Heart left ventricle (tissue), 16 donors: ENCODE measurements around the gene OTUD6A. TPM values are rescaled to one million over a fixed set of nuclear protein-coding genes. Genes with fewer than 3 reads are reported as not detected.

Source experiments
- ATAC-seq, 4 donors: fragments of 200-7000 bp; cut with Tn5 transposase; one replicate each; pipeline ENCODE4 v1.9.1; 2020 to 2022; ENCODE audit warnings: moderate library complexity in 4 of 4, mild to moderate bottlenecking in 3 of 4, moderate number of reproducible peaks in 1 of 4
- DNase-seq, 5 donors: peaks; one replicate each; pipeline ENCODE4 v3.0.0-alpha.2; 2020
- H3K27ac ChIP-seq, 12 donors: fragments of 200-600 bp; sonication (generic) in 4 of 12; one replicate each; pipeline versions ENCODE4 v1.5.0 to v1.8.0; 2016 to 2022; ENCODE audit warnings: mild to moderate bottlenecking in 2 of 12
- H3K27me3 ChIP-seq, 9 donors: fragments of 200-600 bp; sonication (generic) in 2 of 9; one replicate each; pipeline versions ENCODE4 v1.5.1 to v1.8.0; 2016 to 2022; ENCODE audit warnings: mild to moderate bottlenecking in 3 of 9
- H3K36me3 ChIP-seq, 9 donors: fragments of 200-600 bp; sonication (generic) in 2 of 9; one replicate each; pipeline versions ENCODE4 v1.5.0 to v1.8.0; 2018 to 2022; ENCODE audit warnings: mild to moderate bottlenecking in 2 of 9
- H3K4me1 ChIP-seq, 12 donors: fragments of 200-600 bp; sonication (generic) in 4 of 12; one replicate each; pipeline versions ENCODE4 v1.5.0 to v1.8.0; 2016 to 2022; ENCODE audit warnings: mild to moderate bottlenecking in 3 of 12
- H3K4me3 ChIP-seq, 12 donors: fragments of 200-600 bp; sonication (generic) in 4 of 12; one replicate each; pipeline versions ENCODE4 v1.5.0 to v1.8.0; 2017 to 2022; ENCODE audit warnings: mild to moderate bottlenecking in 9 of 12, moderate library complexity in 4 of 12
- H3K9me3 ChIP-seq, 12 donors: fragments of 200-600 bp; sonication (generic) in 4 of 12; one replicate each; pipeline versions ENCODE4 v1.5.0 to v1.8.0; 2016 to 2022; ENCODE audit warnings: mild to moderate bottlenecking in 1 of 12
- POLR2A ChIP-seq, 2 donors: fragments of 450-650 bp; IDR thresholded peaks; one replicate each; pipeline ENCODE4 v1.6.1; 2017; ENCODE audit warnings: antibody characterized with exemption in 2 of 2, mild to moderate bottlenecking in 2 of 2, moderate library complexity in 2 of 2
- WGBS, 4 donors: extraction: QIAGEN DNeasy Blood & Tissue Kit in 2 of 4; methylation state at CpG; one replicate each; pipeline versions ENCODE4 v1.1.5 to v1.1.7; 2013 to 2018; 5-methylcytosine and 5-hydroxymethylcytosine counted together
- intact Hi-C, 10 donors: fragments of 100-400 bp; cut with DNase I; formaldehyde crosslinking; loops; one replicate each; pipeline versions ENCODE4 v1.11.1 to v1.14.2; 2022
- polyA plus RNA-seq, 2 donors: library from polyadenylated mRNA; stranded (reverse); fragments of 200-250 nt; gene quantifications; one replicate each; pipeline ENCODE4 v1.2.3, GENCODE V29; 2013
- total RNA-seq, 9 donors: library from RNA; depleted of rRNA in 2 of 9; stranded (reverse); fragments of >200 nt in 2 of 9; fragmentation: NEBNext Ultra II Directional in 3 of 9; extraction: Animal tissue kit (Norgen Biotek cat#: 25700) in 3 of 9; gene quantifications; one replicate each; pipeline versions ENCODE4 v1.1.0 to v1.2.4, GENCODE V29; 2016 to 2023
- TF ChIP-seq, protein P1 (sequence below), 12 donors: fragments of 200-600 bp; sonication (generic) in 4 of 12; IDR thresholded peaks; one replicate each; pipeline versions ENCODE4 v1.5.0 to v1.8.0; 2018 to 2022; ENCODE audit warnings: antibody characterized with exemption in 12 of 12, mild to moderate bottlenecking in 5 of 12
- donor health status: ischemic (EF 13 %, LVEDD 7.1; RV severe dilation, severe dysfunction).
- donor health status: healthy with polysubstance abuse.
- donor health status: DM: no; HTN: yes; CAD: no.
- donor health status: DM: no; HTN: no; CAD: no.
- donor health status: ischemic (EF 25% LVEDD 6.9; RV normal size, moderate dysfunction).
- donor health status: ischemic (EF 25% LVEDD 5.7; RV mildly dilated, moderate dysfunction).
- donor health status: healthy.
- donor health status: DM: yes; HTN: yes; CAD: no.
- donor health status: ischemic (EF 35%, LVEDD 5.7; RV mildly dilated, moderate dysfunction).
- donor health status: nonischemic (EF 11% LVEDD 7.7; RV severe dilation, severe dysfunction).
- donor health status: DM: yes; HTN: yes; CAD: no.
- donor health status: PGD.
- donor health status: ischemic (EF 29% LVEDD 5.4; RV normal size, mild dysfunction).
- donor health status: nonischemic (EF 23%, LVEDD 6.1; RV moderate dilation, normal function).

The OTUD6A gene
- total and polyA plus RNA-seq, 11 donors, result not detected

DNA sequence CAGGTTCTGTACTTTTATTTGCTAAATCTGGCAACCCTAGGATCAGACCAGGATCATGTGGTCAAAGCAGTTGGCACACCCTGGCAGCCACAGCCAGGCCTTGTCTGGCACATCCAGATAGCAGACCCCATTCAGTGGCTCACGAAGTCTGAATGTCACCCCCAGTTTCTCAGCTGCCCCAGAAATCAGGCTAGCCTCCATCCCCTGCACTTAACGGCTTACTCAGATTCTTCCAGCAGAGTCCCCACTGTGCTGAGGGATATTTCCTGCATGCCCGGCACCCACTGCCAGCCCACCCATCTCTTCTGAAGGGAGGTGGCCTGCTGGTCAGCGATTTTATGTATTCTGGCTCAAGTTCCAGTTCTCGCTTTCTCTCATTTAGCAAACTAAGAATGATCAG, 7.9 kb upstream of the OTUD6A start:
- WGBS, 4 donors, result 71 to 92% (median 83%) methylated on average over 5 of the region's 5 CpGs
- intact Hi-C loops, result no loop called here
- no peak overlapping the region for H3K4me3 ChIP-seq
- peaks cover 0 to 12% (median 0%) of the 10 kb centered on the region in 9 donors for H3K27me3 ChIP-seq
- no peak overlapping the region for H3K27ac ChIP-seq
- TF ChIP-seq, protein P1, sequence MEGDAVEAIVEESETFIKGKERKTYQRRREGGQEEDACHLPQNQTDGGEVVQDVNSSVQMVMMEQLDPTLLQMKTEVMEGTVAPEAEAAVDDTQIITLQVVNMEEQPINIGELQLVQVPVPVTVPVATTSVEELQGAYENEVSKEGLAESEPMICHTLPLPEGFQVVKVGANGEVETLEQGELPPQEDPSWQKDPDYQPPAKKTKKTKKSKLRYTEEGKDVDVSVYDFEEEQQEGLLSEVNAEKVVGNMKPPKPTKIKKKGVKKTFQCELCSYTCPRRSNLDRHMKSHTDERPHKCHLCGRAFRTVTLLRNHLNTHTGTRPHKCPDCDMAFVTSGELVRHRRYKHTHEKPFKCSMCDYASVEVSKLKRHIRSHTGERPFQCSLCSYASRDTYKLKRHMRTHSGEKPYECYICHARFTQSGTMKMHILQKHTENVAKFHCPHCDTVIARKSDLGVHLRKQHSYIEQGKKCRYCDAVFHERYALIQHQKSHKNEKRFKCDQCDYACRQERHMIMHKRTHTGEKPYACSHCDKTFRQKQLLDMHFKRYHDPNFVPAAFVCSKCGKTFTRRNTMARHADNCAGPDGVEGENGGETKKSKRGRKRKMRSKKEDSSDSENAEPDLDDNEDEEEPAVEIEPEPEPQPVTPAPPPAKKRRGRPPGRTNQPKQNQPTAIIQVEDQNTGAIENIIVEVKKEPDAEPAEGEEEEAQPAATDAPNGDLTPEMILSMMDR (IDR thresholded peaks at IDR 0.05), result no peak
- no peak for TF ChIP-seq POLR2A (IDR thresholded peaks at IDR 0.05)
- H3K4me1 ChIP-seq, result no peaks in the 10 kb centered on the region
- DNase-seq (no peak), ATAC-seq (no peak)
- H3K36me3 ChIP-seq, result no peaks in the 10 kb centered on the region
- H3K9me3 ChIP-seq, result no peaks in the 10 kb centered on the region

- Histone ChIP-seq H3K27me3 (peaks cover 0 to 10% (median 0%) of the 10 kb centered on the region in 9 donors), H3K4me1 (no peaks in the 10 kb centered on the region), H3K4me3 (no peak overlapping the region), H3K27ac (no peak overlapping the region), H3K36me3 (no peaks in the 10 kb centered on the region), H3K9me3 (peaks cover 0 to 5% (median 0%) of the 10 kb centered on the region in 12 donors)
- intact Hi-C loops, result no loop called here
- TF ChIP-seq POLR2A (IDR thresholded peaks at IDR 0.05), result no peak
- TF ChIP-seq, protein P1 (IDR thresholded peaks at IDR 0.05), result no peak
- WGBS, 4 donors, result 87 to 97% (median 92%) methylated on average over 50 to 52 of the region's 52 CpGs
- DNase-seq (no peak), ATAC-seq (no peak)
Measured at GRCh38 chrX:70062961-70063550, 799 bp downstream of the OTUD6A start.

DNA sequence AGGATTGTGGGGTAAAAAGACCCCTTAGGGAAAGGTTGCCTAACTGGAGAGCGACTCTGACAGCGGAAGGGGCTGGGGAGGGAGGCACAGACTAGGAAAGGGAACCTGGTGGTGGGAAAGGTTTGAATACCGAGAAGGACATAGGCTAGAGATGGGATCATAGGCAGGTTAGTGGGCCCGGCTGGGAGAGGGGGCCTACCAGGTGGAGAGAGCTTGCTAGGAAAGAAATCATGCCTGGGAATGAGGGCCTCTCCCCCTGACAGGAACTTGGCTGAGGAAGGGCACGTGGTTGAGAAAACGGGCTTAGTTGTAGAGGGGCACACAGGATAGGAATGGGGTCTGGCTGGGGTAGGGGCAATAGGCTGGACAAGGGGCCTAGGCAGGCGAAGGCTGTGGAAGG, 4.4 kb downstream of the OTUD6A start:
- peaks cover 0 to 5% (median 0%) of the 10 kb centered on the region in 12 donors for H3K9me3 ChIP-seq
- H3K27ac ChIP-seq, result no peak overlapping the region
- H3K36me3 ChIP-seq, result no peaks in the 10 kb centered on the region
- no peak for ATAC-seq
- no peaks in the 10 kb centered on the region for H3K4me1 ChIP-seq
- DNase-seq, result no peak
- intact Hi-C loops, result no loop called here
- TF ChIP-seq POLR2A (IDR thresholded peaks at IDR 0.05), result no peak
- TF ChIP-seq, protein P1 (IDR thresholded peaks at IDR 0.05), result no peak
- H3K27me3 ChIP-seq, result peaks cover 0 to 10% (median 0%) of the 10 kb centered on the region in 9 donors
- H3K4me3 ChIP-seq, result no peak overlapping the region
- 83 to 98% (median 91%) methylated on average over 7 of the region's 7 CpGs for WGBS, 4 donors

DNA sequence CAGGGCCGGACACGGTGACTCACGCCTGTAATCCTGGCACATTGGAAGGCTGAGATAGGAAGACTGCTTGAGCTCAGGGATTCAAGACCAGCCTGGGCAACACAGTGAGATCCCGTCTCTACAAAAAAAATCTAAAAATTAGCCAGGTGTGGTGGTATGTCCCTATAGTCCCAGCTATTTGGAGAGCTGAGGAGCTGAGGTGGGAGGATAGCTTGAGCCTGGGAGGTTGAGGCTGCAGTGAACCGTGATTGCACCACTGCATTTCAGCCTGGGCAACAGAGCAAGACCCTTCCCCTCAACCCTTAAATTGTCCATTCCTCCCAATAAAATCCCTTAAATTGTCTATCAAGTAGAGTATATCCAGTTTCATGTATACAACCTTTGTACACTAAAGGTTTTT, 17.0 kb downstream of the OTUD6A start:
- DNase-seq, result no peak
- Histone ChIP-seq H3K36me3 (no peaks in the 10 kb centered on the region), H3K4me1 (peaks cover 0 to 4% (median 0%) of the 10 kb centered on the region in 12 donors), H3K4me3 (no peak overlapping the region), H3K27me3 (peaks cover 0 to 16% (median 0%) of the 10 kb centered on the region in 9 donors), H3K9me3 (no peaks in the 10 kb centered on the region), H3K27ac (no peak overlapping the region)
- WGBS, 4 donors, result 78 to 96% (median 90%) methylated on average over 5 of the region's 5 CpGs
- intact Hi-C loops, result no loop called here
- ATAC-seq, result no peak
- TF ChIP-seq POLR2A (IDR thresholded peaks at IDR 0.05), result no peak
- TF ChIP-seq, protein P1 (IDR thresholded peaks at IDR 0.05), result no peak
